GM23338 (cell line): Measurements from ENCODE around the gene PHTF1.

Experiments
- CTCF ChIP-seq, 2 experiments: fragments of 200-600 bp in 1 of 2; sonication (generic) in 1 of 2; conservative IDR thresholded peaks; 2 replicates each; pipeline versions ENCODE4 v1.5.1 to v1.6.1; 2016 to 2017; ENCODE audit warnings: antibody characterized with exemption in 2 of 2, low read depth in 2 of 2, mild to moderate bottlenecking in 2 of 2, moderate library complexity in 1 of 2
- POLR2AphosphoS5 ChIP-seq: IDR thresholded peaks from 2 replicates; pipeline ENCODE4 v1.6.1; 2016; ENCODE audit warnings: antibody characterized with exemption, low read depth
- REST ChIP-seq: IDR thresholded peaks from one replicate; pipeline ENCODE4 v1.6.1; 2018; ENCODE audit warnings: antibody characterized with exemption; ENCODE audit not compliant: unreplicated experiment

- TF ChIP-seq POLR2AphosphoS5 (no peak), REST (no peak), CTCF (conservative IDR thresholded peaks at IDR 0.05; ENCODE audit: low read depth in 2 of 2) (no peak)
Measured at GRCh38 chr1:113793878-113794834, 34.9 kb upstream of the PHTF1 start.
